DND-41 (cell line): Measurements from ENCODE around the gene TMEM54.

ENCODE experiments used
- ATAC-seq: fragments of 200-7000 bp; cut with Tn5 transposase; 3 replicates; pipeline ENCODE4 v1.9.1; 2021; ENCODE audit warnings: low read depth; ENCODE audit not compliant: insufficient read depth
- DNase-seq: peaks from one replicate; pipeline ENCODE4 v3.0.0-alpha.2; 2020
- H2AFZ ChIP-seq: 2 replicates; pipeline ENCODE4 v1.6.0; 2012; ENCODE audit warnings: low read depth, low read length
- H3K27ac ChIP-seq: 2 replicates; pipeline ENCODE4 v1.5.1; 2012; ENCODE audit warnings: low read length, inconsistent platforms
- H3K27me3 ChIP-seq: fragments of 200-600 bp; sonication (generic); 2 replicates; pipeline ENCODE4 v1.6.0; 2012; ENCODE audit warnings: low read length, mild to moderate bottlenecking, inconsistent platforms; ENCODE audit not compliant: insufficient read depth, poor library complexity
- H3K36me3 ChIP-seq: 2 replicates; pipeline ENCODE4 v1.5.1; 2012; ENCODE audit warnings: low read length, inconsistent platforms; ENCODE audit not compliant: insufficient read depth
- H3K4me1 ChIP-seq: 2 replicates; pipeline ENCODE4 v1.5.1; 2012; ENCODE audit warnings: mild to moderate bottlenecking, low read length; ENCODE audit not compliant: insufficient read depth
- H3K4me2 ChIP-seq: 2 replicates; pipeline ENCODE4 v1.6.0; 2012; ENCODE audit warnings: mild to moderate bottlenecking, moderate library complexity, low read length, inconsistent platforms; ENCODE audit not compliant: insufficient read depth
- H3K4me3 ChIP-seq, 2 experiments: fragments of 200-600 bp in 1 of 2; shearing (Covaris generic) in 1 of 2; 2 replicates each; pipeline ENCODE4 v1.5.1; 2012 to 2016; ENCODE audit warnings: inconsistent platforms in 2 of 2, low read length in 2 of 2, mild to moderate bottlenecking in 2 of 2, low read depth in 1 of 2, moderate library complexity in 1 of 2
- H3K79me2 ChIP-seq: 2 replicates; pipeline ENCODE4 v1.6.0; 2012; ENCODE audit warnings: low read length, inconsistent platforms; ENCODE audit not compliant: insufficient read depth
- H3K9ac ChIP-seq: 2 replicates; pipeline ENCODE4 v1.6.0; 2012; ENCODE audit warnings: low read depth, mild to moderate bottlenecking, inconsistent platforms, low read length, moderate library complexity
- H3K9me3 ChIP-seq: 2 replicates; pipeline ENCODE4 v1.5.1; 2012; ENCODE audit warnings: low read length, moderate library complexity, mild to moderate bottlenecking, inconsistent platforms; ENCODE audit not compliant: insufficient read depth, severe bottlenecking
- H4K20me1 ChIP-seq: 2 replicates; pipeline ENCODE4 v1.6.0; 2012; ENCODE audit warnings: low read length; ENCODE audit not compliant: insufficient read depth
- EZH2 ChIP-seq: IDR thresholded peaks from 3 replicates; pipeline ENCODE4 v1.6.1; 2012; ENCODE audit warnings: borderline replicate concordance, low read depth, mild to moderate bottlenecking, moderate library complexity, low read length, inconsistent platforms; ENCODE audit not compliant: severe bottlenecking
- TF ChIP-seq, protein P1 (sequence below): IDR thresholded peaks from 2 replicates; pipeline ENCODE4 v1.5.1; 2012; ENCODE audit warnings: borderline replicate concordance, low read length, moderate library complexity, mild to moderate bottlenecking; ENCODE audit not compliant: poor library complexity, severe bottlenecking; ENCODE audit errors: extremely low read depth

Gene TMEM54

DNA sequence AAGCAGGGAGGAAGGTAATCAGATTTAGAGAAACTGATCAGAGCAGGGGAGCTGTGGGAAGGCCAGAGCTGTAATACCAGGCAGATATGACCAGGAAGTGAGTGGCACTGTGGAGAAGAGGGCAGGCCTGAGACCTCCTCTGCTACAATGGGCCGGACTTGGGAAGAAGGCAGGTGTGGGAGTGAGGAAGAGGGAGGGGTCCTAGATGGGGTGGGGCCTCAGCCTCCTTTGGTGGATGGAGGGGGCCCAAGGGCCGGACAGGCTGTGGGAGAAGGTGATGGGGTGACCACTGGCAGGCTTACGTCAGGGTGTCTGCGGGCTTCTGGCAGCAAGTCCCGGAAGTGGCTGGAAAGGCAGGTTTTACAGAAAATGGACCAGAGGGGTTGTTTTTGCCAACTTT, 19.9 kb downstream of the TMEM54 start:
- Histone ChIP-seq H3K9me3 (no peaks in the 10 kb centered on the region), H3K4me1 (no peaks in the 10 kb centered on the region), H3K4me2 (no peak overlapping the region), H4K20me1 (no peaks in the 10 kb centered on the region; the same call in none of the 2 replicates), H3K36me3 (no peaks in the 10 kb centered on the region), H3K9ac (no peak overlapping the region), H3K4me3 (no peak overlapping the region), H3K79me2 (no peaks in the 10 kb centered on the region), H3K27ac (no peak overlapping the region), H2AFZ (no peak overlapping the region), H3K27me3 (no peaks in the 10 kb centered on the region)
- no peak for TF ChIP-seq EZH2
- TF ChIP-seq, protein P1, sequence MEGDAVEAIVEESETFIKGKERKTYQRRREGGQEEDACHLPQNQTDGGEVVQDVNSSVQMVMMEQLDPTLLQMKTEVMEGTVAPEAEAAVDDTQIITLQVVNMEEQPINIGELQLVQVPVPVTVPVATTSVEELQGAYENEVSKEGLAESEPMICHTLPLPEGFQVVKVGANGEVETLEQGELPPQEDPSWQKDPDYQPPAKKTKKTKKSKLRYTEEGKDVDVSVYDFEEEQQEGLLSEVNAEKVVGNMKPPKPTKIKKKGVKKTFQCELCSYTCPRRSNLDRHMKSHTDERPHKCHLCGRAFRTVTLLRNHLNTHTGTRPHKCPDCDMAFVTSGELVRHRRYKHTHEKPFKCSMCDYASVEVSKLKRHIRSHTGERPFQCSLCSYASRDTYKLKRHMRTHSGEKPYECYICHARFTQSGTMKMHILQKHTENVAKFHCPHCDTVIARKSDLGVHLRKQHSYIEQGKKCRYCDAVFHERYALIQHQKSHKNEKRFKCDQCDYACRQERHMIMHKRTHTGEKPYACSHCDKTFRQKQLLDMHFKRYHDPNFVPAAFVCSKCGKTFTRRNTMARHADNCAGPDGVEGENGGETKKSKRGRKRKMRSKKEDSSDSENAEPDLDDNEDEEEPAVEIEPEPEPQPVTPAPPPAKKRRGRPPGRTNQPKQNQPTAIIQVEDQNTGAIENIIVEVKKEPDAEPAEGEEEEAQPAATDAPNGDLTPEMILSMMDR, result no peak
- ATAC-seq (no peak), DNase-seq (no peak)

DNA sequence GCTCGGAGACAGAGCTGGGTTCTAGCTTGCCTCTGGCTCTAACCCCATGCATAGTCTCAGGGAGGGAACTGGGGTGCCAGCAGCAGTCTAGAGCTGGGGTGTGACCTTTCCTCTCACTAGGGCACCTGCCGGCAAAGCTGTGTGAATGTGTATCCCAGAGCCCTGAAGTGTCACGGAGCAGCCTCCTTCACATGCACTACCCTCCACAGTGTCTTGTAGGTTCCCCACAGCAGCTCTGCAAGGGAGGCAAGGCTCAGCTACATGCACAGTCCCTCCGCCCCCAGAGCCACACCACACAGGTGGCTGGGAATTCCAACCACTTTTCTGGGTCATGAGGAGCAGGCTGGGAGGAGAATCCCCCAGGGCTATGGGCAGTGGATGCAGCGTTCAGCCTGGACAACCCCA, 22.6 kb downstream of the TMEM54 start:
- peaks cover 2% of the 10 kb centered on the region for H3K4me1 ChIP-seq
- H3K79me2 ChIP-seq, result no peaks in the 10 kb centered on the region
- H3K36me3 ChIP-seq, result no peaks in the 10 kb centered on the region
- H2AFZ ChIP-seq, result no peak overlapping the region
- ATAC-seq (no peak), DNase-seq (no peak)
- no peaks in the 10 kb centered on the region; the same call in 1 of the 2 replicates for H4K20me1 ChIP-seq
- TF ChIP-seq, protein P1, result no peak
- TF ChIP-seq EZH2, result no peak
- no peak overlapping the region for H3K27ac ChIP-seq
- H3K9me3 ChIP-seq, result no peaks in the 10 kb centered on the region
- H3K4me2 ChIP-seq, result no peak overlapping the region
- H3K9ac ChIP-seq, result no peak overlapping the region
- no peak overlapping the region for H3K4me3 ChIP-seq
- H3K27me3 ChIP-seq, result no peaks in the 10 kb centered on the region

DNA sequence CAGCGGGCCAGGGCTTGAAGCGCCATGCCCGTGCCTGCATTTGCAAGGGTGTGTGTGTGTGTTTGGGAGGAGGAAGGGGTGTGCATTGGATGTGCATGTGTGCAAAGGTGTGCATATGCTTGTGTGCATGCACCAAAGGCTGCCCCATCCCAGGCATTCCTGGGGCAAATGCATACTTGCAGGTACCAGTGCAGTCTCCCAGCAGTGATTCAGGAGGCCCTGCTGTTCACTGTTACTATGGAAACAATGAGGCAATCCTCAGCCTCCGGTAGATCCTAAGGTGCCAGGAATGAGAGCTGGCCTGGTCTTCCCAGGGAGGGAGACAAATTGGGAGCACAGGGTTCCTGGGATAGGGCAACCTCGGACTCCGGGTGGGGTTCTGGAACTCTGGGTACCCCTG, 23.0 kb downstream of the TMEM54 start:
- DNase-seq (no peak), ATAC-seq (no peak)
- Histone ChIP-seq H4K20me1 (no peaks in the 10 kb centered on the region; the same call in 1 of the 2 replicates), H3K4me1 (peaks cover 6% of the 10 kb centered on the region), H3K9me3 (no peaks in the 10 kb centered on the region), H3K27ac (no peak overlapping the region), H3K4me3 (no peak overlapping the region), H3K79me2 (no peaks in the 10 kb centered on the region), H3K27me3 (no peaks in the 10 kb centered on the region), H2AFZ (no peak overlapping the region), H3K36me3 (no peaks in the 10 kb centered on the region), H3K9ac (no peak overlapping the region), H3K4me2 (no peak overlapping the region)
- TF ChIP-seq, protein P1, result no peak
- no peak for TF ChIP-seq EZH2

DNA sequence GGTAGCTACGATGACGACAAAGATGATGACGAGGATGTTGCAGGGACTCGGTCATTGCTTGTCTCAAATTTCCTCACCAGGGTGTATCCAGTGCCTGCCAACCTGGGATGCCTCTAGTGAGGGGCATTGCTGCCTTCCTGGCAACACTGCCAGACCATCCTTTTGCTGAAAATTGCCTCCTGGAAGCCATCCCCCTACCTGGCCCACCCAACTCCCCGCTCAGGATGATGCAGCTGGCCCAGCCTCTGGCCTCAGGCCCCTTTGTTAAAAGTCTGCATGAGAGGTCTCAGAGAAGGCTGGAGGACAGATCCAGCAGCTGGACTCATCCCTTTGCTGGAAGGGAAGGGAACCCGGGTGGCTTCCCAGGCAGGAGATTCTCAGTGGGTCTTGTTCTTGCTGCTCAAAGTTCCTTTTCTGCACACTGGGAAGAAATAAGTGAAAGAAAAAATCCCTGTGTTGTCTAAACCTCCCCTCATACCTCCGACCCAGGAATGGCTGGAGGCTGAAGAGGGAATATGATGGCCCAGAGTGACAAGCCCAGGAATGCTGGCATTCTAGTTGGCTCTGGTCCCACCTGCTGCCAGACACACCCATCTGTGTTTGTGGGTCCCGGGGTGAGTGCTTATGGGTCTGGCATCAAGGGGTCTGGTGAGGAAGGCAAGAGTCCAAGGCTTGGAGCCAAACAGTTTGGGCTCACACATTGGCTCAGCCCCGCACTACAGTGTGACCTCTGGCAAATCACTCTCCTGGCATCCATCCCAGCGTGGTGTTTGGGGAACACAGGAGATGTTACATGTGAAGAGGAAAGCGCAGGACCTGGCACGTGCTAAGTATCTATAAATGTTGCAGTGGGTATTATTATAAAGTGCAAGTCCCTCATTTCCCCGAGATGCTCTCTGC, 23.7 kb downstream of the TMEM54 start:
- Histone ChIP-seq H3K9me3 (no peaks in the 10 kb centered on the region), H3K27me3 (no peaks in the 10 kb centered on the region), H4K20me1 (no peaks in the 10 kb centered on the region; the same call in 1 of the 2 replicates), H3K27ac (no peak overlapping the region), H3K79me2 (no peaks in the 10 kb centered on the region), H3K9ac (no peak overlapping the region), H3K36me3 (no peaks in the 10 kb centered on the region), H2AFZ (no peak overlapping the region), H3K4me1 (peaks cover 14% of the 10 kb centered on the region), H3K4me3 (no peak overlapping the region), H3K4me2 (no peak overlapping the region)
- DNase-seq, result no peak
- ATAC-seq, result no peak
- TF ChIP-seq, protein P1, result no peak
- no peak for TF ChIP-seq EZH2
